ENCODE measurements around the gene C17orf113. TPM values are rescaled to one million over a fixed set of nuclear protein-coding genes. Genes with fewer than 3 reads are reported as not detected.

Gene C17orf113
- 1 to 10 TPM in 3 of 4 donors, not detected in 1; 1.6 to 8.6 (median 3.2) TPM for total RNA-seq

GRCh38 chr17:42050393-42051012 lies at the start of gene C17orf113:
C17orf113 (minus strand) TSS chr17:42050601; CDS start chr17:42043376, 7,225 bp downstream.
- no peaks in the 10 kb centered on the region for H3K27me3 ChIP-seq
- peak within 1 kb of the TSS; percentile 56 to 87 (median 68) for H3K4me3 ChIP-seq
- H3K4me1 ChIP-seq: peaks cover 0 to 7% (median 2%) of the 10 kb centered on the region in 4 donors
- peak; percentile 61 to 78 (median 78) for DNase-seq
- no peaks in the 10 kb centered on the region for H3K9me3 ChIP-seq
- no peaks in the 10 kb centered on the region for H3K36me3 ChIP-seq
- H3K27ac ChIP-seq: peak within 1 kb of the TSS in 3 of 4 donors; percentile 15 to 65 (median 46)
- TF ChIP-seq POLR2A (IDR thresholded peaks at IDR 0.05) (no peak), CTCF (IDR thresholded peaks at IDR 0.05) (peak in 5 of 6 experiments; percentile 29 to 44 (median 33))

- Histone ChIP-seq H3K27me3 (peaks cover 0 to 8% of the 10 kb centered on the region in 2 donors), H3K4me1 (peaks cover 0 to 11% (median 9%) of the 10 kb centered on the region in 4 donors), H3K27ac (no peak overlapping the region), H3K9me3 (no peaks in the 10 kb centered on the region), H3K4me3 (peak overlapping the region in 1 of 4 donors; percentile 43), H3K36me3 (no peaks in the 10 kb centered on the region)
- DNase-seq: no peak
- TF ChIP-seq CTCF (IDR thresholded peaks at IDR 0.05) (no peak), POLR2A (IDR thresholded peaks at IDR 0.05) (no peak)
Measured at GRCh38 chr17:42098730-42099399, 48.5 kb upstream of the C17orf113 start.

GRCh38 chr17:42097691-42098631 lies 47.6 kb upstream of the C17orf113 start, which contains the start of gene ZNF385C:
ZNF385C (minus strand) TSS chr17:42098473; CDS start chr17:42063056, 35,417 bp downstream.
- Histone ChIP-seq H3K4me3 (peak within 1 kb of the TSS; percentile 12 to 43 (median 22)), H3K4me1 (peaks cover 0 to 11% (median 9%) of the 10 kb centered on the region in 4 donors), H3K27me3 (peaks cover 0 to 8% of the 10 kb centered on the region in 2 donors), H3K27ac (peak within 1 kb of the TSS in 1 of 4 donors; percentile 7), H3K9me3 (no peaks in the 10 kb centered on the region), H3K36me3 (no peaks in the 10 kb centered on the region)
- no peak for TF ChIP-seq POLR2A (IDR thresholded peaks at IDR 0.05)
- no peak for TF ChIP-seq CTCF (IDR thresholded peaks at IDR 0.05)
- DNase-seq: peak in 2 of 3 donors; percentile 39 to 58

- TF ChIP-seq POLR2A (IDR thresholded peaks at IDR 0.05): no peak
- TF ChIP-seq CTCF (IDR thresholded peaks at IDR 0.05): no peak
- Histone ChIP-seq H3K4me3 (no peak overlapping the region), H3K27ac (no peak overlapping the region), H3K4me1 (peaks cover 0 to 11% (median 9%) of the 10 kb centered on the region in 4 donors), H3K27me3 (peaks cover 0 to 8% of the 10 kb centered on the region in 2 donors), H3K9me3 (no peaks in the 10 kb centered on the region), H3K36me3 (no peaks in the 10 kb centered on the region)
- no peak for DNase-seq
Measured at GRCh38 chr17:42096360-42097111, 46.1 kb upstream of the C17orf113 start.
